GM12878 (cell line): Measurements from ENCODE around the gene MTR.

Experiments used
- CTCF ChIP-seq, 3 experiments: IDR thresholded peaks in 2 of 3; conservative IDR thresholded peaks in 1 of 3; 2 replicates each; pipeline ENCODE4 v1.5.1; 2011; ENCODE audit warnings: low read depth in 3 of 3, low read length in 3 of 3, mild to moderate bottlenecking in 3 of 3, control low read depth in 2 of 3, moderate library complexity in 2 of 3, inconsistent platforms in 1 of 3, mixed read lengths in 1 of 3; ENCODE audit not compliant: control insufficient read depth in 2 of 3, insufficient read depth in 1 of 3; ENCODE audit errors: extremely low read depth in 1 of 3
- DPF2 ChIP-seq: fragments of 450-650 bp; IDR thresholded peaks from 2 replicates; pipeline ENCODE4 v1.6.1; 2017; ENCODE audit warnings: mild to moderate bottlenecking
- IRF4 ChIP-seq: IDR thresholded peaks from 2 replicates; pipeline ENCODE4 v1.6.1; 2011; ENCODE audit warnings: low read depth, low read length
- POLR2A ChIP-seq: IDR thresholded peaks from 2 replicates; pipeline ENCODE4 v1.6.1; 2011; ENCODE audit warnings: low read depth, mild to moderate bottlenecking, low read length
- POLR2AphosphoS5 ChIP-seq: IDR thresholded peaks from 2 replicates; pipeline ENCODE4 v1.6.1; 2011; ENCODE audit warnings: mild to moderate bottlenecking, low read length, inconsistent platforms
- TBL1XR1 ChIP-seq: IDR thresholded peaks from 2 replicates; pipeline ENCODE4 v1.6.1; 2012; ENCODE audit warnings: low read depth, low read length, improper control_type of control experiment
- TCF12 ChIP-seq: IDR thresholded peaks from 2 replicates; pipeline ENCODE4 v1.6.1; 2011; ENCODE audit warnings: low read depth, mild to moderate bottlenecking, low read length
- YY1 ChIP-seq: IDR thresholded peaks from 2 replicates; pipeline ENCODE4 v1.6.1; 2011; ENCODE audit warnings: low read depth, mild to moderate bottlenecking, low read length
- ZZZ3 ChIP-seq: IDR thresholded peaks from 2 replicates; pipeline ENCODE4 v1.6.1; 2011; ENCODE audit warnings: low read depth; ENCODE audit not compliant: control insufficient read depth, insufficient read length
- TF ChIP-seq, protein P1 (sequence below): fragments of 450-650 bp; IDR thresholded peaks from 2 replicates; pipeline ENCODE4 v1.6.1; 2017; ENCODE audit warnings: mild to moderate bottlenecking, moderate library complexity
- TF ChIP-seq, protein P2 (sequence below): IDR thresholded peaks from 2 replicates; pipeline ENCODE4 v1.6.1; 2012; ENCODE audit warnings: low read depth, low read length, improper control_type of control experiment

DNA sequence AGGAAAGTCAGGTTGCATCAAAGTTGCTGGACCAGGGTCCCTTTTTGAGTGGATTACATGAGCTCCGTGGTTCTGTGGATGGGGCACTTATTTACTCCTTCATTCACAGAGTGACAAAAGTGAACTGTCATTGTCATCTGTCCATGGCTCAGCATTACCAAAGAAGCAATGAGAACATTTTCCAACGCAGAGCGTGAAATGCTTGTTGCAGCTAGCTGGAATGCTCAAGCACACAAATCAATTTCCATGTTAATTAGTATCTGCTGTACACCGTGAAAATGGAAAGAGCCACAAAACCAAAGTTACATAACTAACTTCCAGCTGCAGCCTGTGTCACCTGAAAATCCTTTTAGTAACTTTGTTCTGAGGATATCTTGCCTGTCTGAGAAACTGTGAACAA, 130.3 kb downstream of the MTR start:
- no peak for TF ChIP-seq IRF4
- TF ChIP-seq, protein P1, sequence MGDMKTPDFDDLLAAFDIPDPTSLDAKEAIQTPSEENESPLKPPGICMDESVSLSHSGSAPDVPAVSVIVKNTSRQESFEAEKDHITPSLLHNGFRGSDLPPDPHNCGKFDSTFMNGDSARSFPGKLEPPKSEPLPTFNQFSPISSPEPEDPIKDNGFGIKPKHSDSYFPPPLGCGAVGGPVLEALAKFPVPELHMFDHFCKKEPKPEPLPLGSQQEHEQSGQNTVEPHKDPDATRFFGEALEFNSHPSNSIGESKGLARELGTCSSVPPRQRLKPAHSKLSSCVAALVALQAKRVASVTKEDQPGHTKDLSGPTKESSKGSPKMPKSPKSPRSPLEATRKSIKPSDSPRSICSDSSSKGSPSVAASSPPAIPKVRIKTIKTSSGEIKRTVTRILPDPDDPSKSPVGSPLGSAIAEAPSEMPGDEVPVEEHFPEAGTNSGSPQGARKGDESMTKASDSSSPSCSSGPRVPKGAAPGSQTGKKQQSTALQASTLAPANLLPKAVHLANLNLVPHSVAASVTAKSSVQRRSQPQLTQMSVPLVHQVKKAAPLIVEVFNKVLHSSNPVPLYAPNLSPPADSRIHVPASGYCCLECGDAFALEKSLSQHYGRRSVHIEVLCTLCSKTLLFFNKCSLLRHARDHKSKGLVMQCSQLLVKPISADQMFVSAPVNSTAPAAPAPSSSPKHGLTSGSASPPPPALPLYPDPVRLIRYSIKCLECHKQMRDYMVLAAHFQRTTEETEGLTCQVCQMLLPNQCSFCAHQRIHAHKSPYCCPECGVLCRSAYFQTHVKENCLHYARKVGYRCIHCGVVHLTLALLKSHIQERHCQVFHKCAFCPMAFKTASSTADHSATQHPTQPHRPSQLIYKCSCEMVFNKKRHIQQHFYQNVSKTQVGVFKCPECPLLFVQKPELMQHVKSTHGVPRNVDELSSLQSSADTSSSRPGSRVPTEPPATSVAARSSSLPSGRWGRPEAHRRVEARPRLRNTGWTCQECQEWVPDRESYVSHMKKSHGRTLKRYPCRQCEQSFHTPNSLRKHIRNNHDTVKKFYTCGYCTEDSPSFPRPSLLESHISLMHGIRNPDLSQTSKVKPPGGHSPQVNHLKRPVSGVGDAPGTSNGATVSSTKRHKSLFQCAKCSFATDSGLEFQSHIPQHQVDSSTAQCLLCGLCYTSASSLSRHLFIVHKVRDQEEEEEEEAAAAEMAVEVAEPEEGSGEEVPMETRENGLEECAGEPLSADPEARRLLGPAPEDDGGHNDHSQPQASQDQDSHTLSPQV = no peak
- TF ChIP-seq CTCF (IDR thresholded peaks at IDR 0.05 in 2 of 3, conservative IDR thresholded peaks at IDR 0.05 in 1 of 3; ENCODE audit: control insufficient read depth in 2 of 3, extremely low read depth in 1 of 3, insufficient read depth in 1 of 3, low read depth in 3 of 3, low read length in 3 of 3) = no peak
- TF ChIP-seq ZZZ3 = no peak
- TF ChIP-seq, protein P2, sequence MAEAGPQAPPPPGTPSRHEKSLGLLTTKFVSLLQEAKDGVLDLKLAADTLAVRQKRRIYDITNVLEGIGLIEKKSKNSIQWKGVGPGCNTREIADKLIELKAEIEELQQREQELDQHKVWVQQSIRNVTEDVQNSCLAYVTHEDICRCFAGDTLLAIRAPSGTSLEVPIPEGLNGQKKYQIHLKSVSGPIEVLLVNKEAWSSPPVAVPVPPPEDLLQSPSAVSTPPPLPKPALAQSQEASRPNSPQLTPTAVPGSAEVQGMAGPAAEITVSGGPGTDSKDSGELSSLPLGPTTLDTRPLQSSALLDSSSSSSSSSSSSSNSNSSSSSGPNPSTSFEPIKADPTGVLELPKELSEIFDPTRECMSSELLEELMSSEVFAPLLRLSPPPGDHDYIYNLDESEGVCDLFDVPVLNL = no peak
- TF ChIP-seq YY1 = no peak
- no peak for TF ChIP-seq POLR2A
- no peak for TF ChIP-seq TBL1XR1
- TF ChIP-seq DPF2 = no peak
- no peak for TF ChIP-seq POLR2AphosphoS5
- no peak for TF ChIP-seq TCF12
